PC-9 (cell line): ENCODE results near the gene REXO5. TPM values are rescaled to one million over a fixed set of nuclear protein-coding genes. Genes with fewer than 3 reads are reported as not detected.

Source experiments
- BruUV-seq: library from RNA; stranded (reverse); fragments of 400-500 nt; replicated peaks from 2 replicates; lab custom pipeline; 2021; lab: Mats Ljungman, UMichigan
- CTCF ChIA-PET: fragments of 300-600 bp; sonication (Branson Sonifier 250); formaldehyde crosslinking; loops from one replicate; lab custom pipeline; 2022; ENCODE audit warnings: antibody characterized with exemption; lab: Charles Lee
- POLR2A ChIA-PET: fragments of 300-600 bp; sonication (Branson Sonifier 250); formaldehyde crosslinking; loops from one replicate; lab custom pipeline; 2022; ENCODE audit warnings: antibody characterized with exemption; ENCODE audit not compliant: unreplicated experiment; lab: Charles Lee
- DNase-seq, 2 experiments: peaks; one replicate each; pipeline versions ENCODE4 v3.0.0 to v3.0.0-alpha.2; 2015 to 2022; ENCODE audit warnings: mixed read lengths in 1 of 2
- H2AFZ ChIP-seq: fragments of 200-600 bp; sonication (generic); 2 replicates; pipeline ENCODE4 v1.8.1; 2017; ENCODE audit warnings: antibody characterized with exemption
- H3F3A ChIP-seq: fragments of 200-600 bp; sonication (generic); 2 replicates; pipeline ENCODE4 v1.8.1; 2017; ENCODE audit warnings: antibody characterized with exemption, mild to moderate bottlenecking, low read depth; ENCODE audit not compliant: insufficient read depth
- H3K27ac ChIP-seq: fragments of 200-600 bp; sonication (generic); 2 replicates; pipeline ENCODE4 v1.6.1; 2016; ENCODE audit warnings: mixed run types
- H3K27me3 ChIP-seq: fragments of 200-600 bp; sonication (generic); 2 replicates; pipeline ENCODE4 v1.6.1; 2016; ENCODE audit warnings: low read depth, mixed run types; ENCODE audit not compliant: insufficient read depth
- H3K36me3 ChIP-seq: fragments of 200-600 bp; sonication (generic); 2 replicates; pipeline ENCODE4 v1.6.1; 2016; ENCODE audit warnings: low read depth, mixed run types
- H3K4me1 ChIP-seq: fragments of 200-600 bp; sonication (generic); replicated peaks from 2 replicates; pipeline ENCODE4 v1.6.1; 2016; ENCODE audit warnings: mixed run types; ENCODE audit not compliant: insufficient read depth
- H3K4me2 ChIP-seq: fragments of 200-600 bp; sonication (generic); 2 replicates; pipeline ENCODE4 v1.6.1; 2017; ENCODE audit warnings: mixed run types
- H3K4me3 ChIP-seq: fragments of 200-600 bp; sonication (generic); 2 replicates; pipeline ENCODE4 v1.6.1; 2016; ENCODE audit warnings: mixed run types
- H3K79me2 ChIP-seq: fragments of 200-600 bp; sonication (generic); 2 replicates; pipeline ENCODE4 v1.6.1; 2017; ENCODE audit warnings: low read depth, mixed run types
- H3K9me2 ChIP-seq: fragments of 200-600 bp; sonication (generic); 2 replicates; pipeline ENCODE4 v1.8.1; 2017; ENCODE audit warnings: mild to moderate bottlenecking; ENCODE audit not compliant: insufficient read depth
- H3K9me3 ChIP-seq: fragments of 200-600 bp; sonication (generic); 2 replicates; pipeline ENCODE4 v1.8.1; 2016; ENCODE audit warnings: low read depth; ENCODE audit not compliant: insufficient read depth
- H4K20me1 ChIP-seq: fragments of 200-600 bp; sonication (generic); 2 replicates; pipeline ENCODE4 v1.8.1; 2017; ENCODE audit not compliant: insufficient read depth
- CTCF ChIP-seq: fragments of 200-600 bp; sonication (generic); conservative IDR thresholded peaks from 2 replicates; pipeline ENCODE4 v1.6.1; 2017; ENCODE audit warnings: mixed run types, antibody characterized with exemption, mild to moderate bottlenecking, moderate library complexity
- EZH2 ChIP-seq: fragments of 200-600 bp; sonication (generic); IDR thresholded peaks from 2 replicates; pipeline ENCODE4 v1.8.0; 2017; ENCODE audit warnings: antibody characterized with exemption, low read depth
- intact Hi-C: fragments of 100-400 bp; cut with micrococcal nuclease; formaldehyde crosslinking; loops from one replicate; pipeline ENCODE4 v1.10.0; 2022; ENCODE audit not compliant: unreplicated experiment
- total RNA-seq: library from RNA; stranded (reverse); gene quantifications from 2 replicates; pipeline ENCODE4 v1.2.3, GENCODE V29; 2021

REXO5 gene
- total RNA-seq, 1 experiment from 2014 or later: 13.2 TPM

DNA sequence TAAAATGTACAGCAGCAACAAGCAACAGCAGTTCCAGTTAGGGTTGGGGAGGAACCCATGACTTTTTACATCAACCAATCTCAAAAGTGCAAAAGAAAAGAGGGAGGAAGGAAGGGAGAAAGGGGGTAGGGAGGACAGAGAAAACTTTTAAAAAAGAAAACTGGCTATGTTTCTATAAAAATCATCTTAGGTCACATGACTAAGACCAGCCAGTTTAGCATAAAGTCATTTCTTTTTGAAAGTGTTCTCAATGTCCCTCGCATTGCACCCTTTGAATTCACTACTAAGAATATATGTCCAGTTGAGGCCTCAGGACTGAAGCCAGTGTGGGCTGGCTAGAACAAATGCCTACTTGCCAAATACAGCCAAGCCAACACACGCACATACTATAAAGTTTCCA is 64.9 kb downstream of the REXO5 start:
- Histone ChIP-seq H3K27ac (no peak overlapping the region), H3K9me3 (no peaks in the 10 kb centered on the region), H3K27me3 (no peaks in the 10 kb centered on the region), H3F3A (peaks cover 9% of the 10 kb centered on the region; the same call in 1 of the 2 replicates), H3K9me2 (no peaks in the 10 kb centered on the region), H4K20me1 (peaks cover 16% of the 10 kb centered on the region; the same call in 1 of the 2 replicates), H3K4me3 (no peak overlapping the region), H3K4me1 (peaks cover 12% of the 10 kb centered on the region), H3K36me3 (no peaks in the 10 kb centered on the region), H2AFZ (no peak overlapping the region), H3K4me2 (no peak overlapping the region), H3K79me2 (peaks cover 82% of the 10 kb centered on the region)
- BruUV-seq: no TSS peak
- TF ChIP-seq EZH2 (no peak), CTCF (no peak)
- ChIA-PET CTCF (no interaction called here), POLR2A (interaction anchor here (0.6 kb wide), 1 partner anchor 8 kb away, joined by 6 read pairs; no protein-coding TSS in a partner anchor)
- intact Hi-C loops: no loop called here
- no peak for DNase-seq

- CTCF ChIA-PET: no interaction called here
- intact Hi-C loops: no loop called here
Measured at GRCh38 chr16:20871941-20872815, 65.9 kb downstream of the REXO5 start.

GRCh38 chr16:20873331-20873730 is 67.0 kb downstream of the REXO5 start:
- intact Hi-C loops: no loop called here
- Histone ChIP-seq H3K4me3 (no peak overlapping the region), H3K27me3 (no peaks in the 10 kb centered on the region), H2AFZ (no peak overlapping the region), H3K79me2 (peaks cover 86% of the 10 kb centered on the region), H3K4me1 (no peaks in the 10 kb centered on the region), H3K36me3 (no peaks in the 10 kb centered on the region), H3K4me2 (no peak overlapping the region), H3K27ac (no peak overlapping the region), H3K9me3 (no peaks in the 10 kb centered on the region), H4K20me1 (peaks cover 16% of the 10 kb centered on the region; the same call in 1 of the 2 replicates), H3K9me2 (no peaks in the 10 kb centered on the region), H3F3A (peaks cover 3% of the 10 kb centered on the region; the same call in 1 of the 2 replicates)
- no peak for TF ChIP-seq EZH2
- CTCF ChIA-PET: no interaction called here
- BruUV-seq: no TSS peak
- POLR2A ChIA-PET: no interaction called here
- no peak for DNase-seq

More at GRCh38 chr16:20871941-20872815, 65.9 kb downstream of the REXO5 start:
- TF ChIP-seq CTCF (no peak), EZH2 (no peak)
- POLR2A ChIA-PET: interaction anchor here (0.7 kb wide), 1 partner anchor 94 kb away, joined by 15 read pairs; no protein-coding TSS in a partner anchor
- Histone ChIP-seq H3K27ac (no peak overlapping the region), H3K79me2 (peaks cover 86% of the 10 kb centered on the region), H3K9me2 (no peaks in the 10 kb centered on the region), H3K36me3 (no peaks in the 10 kb centered on the region), H3K9me3 (no peaks in the 10 kb centered on the region), H4K20me1 (peaks cover 16% of the 10 kb centered on the region; the same call in 1 of the 2 replicates), H3F3A (peaks cover 4% of the 10 kb centered on the region; the same call in 1 of the 2 replicates), H3K4me1 (peaks cover 3% of the 10 kb centered on the region; the same call in 1 of the 2 replicates), H2AFZ (no peak overlapping the region), H3K27me3 (no peaks in the 10 kb centered on the region), H3K4me3 (no peak overlapping the region), H3K4me2 (no peak overlapping the region)
- no peak for DNase-seq
- no TSS peak for BruUV-seq
